Anterior cingulate cortex (tissue), 58 donors: ENCODE measurements around the gene MYRFL.
"Not testable (repeated sequence)": the region's sequence is repeated elsewhere in the genome, so short reads cannot be mapped to it uniquely, and the experiment has no call there.

ENCODE experiments used
- DNase-seq, 58 donors: peaks; one replicate each; lab custom pipeline; 2025; lab: John Stamatoyannopoulos, UW

The MYRFL gene

GRCh38 chr12:69840727-69841126 lies 15.7 kb downstream of the MYRFL start:
- no peak for DNase-seq

GRCh38 chr12:69843608-69844007 lies 18.6 kb downstream of the MYRFL start:
- DNase-seq, result peak in 4 of 58 donors; percentile 5 to 22 (median 6)

- no peak for DNase-seq
Measured at GRCh38 chr12:69844416-69844815, 19.4 kb downstream of the MYRFL start.

- no peak for DNase-seq
Measured at GRCh38 chr12:69844836-69845235, 19.8 kb downstream of the MYRFL start.

GRCh38 chr12:69846976-69847375 lies 21.9 kb downstream of the MYRFL start:
- DNase-seq, result peak in 6 of 58 donors; percentile 4 to 43 (median 13)

GRCh38 chr12:69851976-69852375 lies 26.9 kb downstream of the MYRFL start:
- DNase-seq, result no peak

GRCh38 chr12:69853176-69853961 lies 28.3 kb downstream of the MYRFL start:
- DNase-seq, result not testable (repeated sequence)

- no peak for DNase-seq
Measured at GRCh38 chr12:69866698-69867097, 41.7 kb downstream of the MYRFL start.

- no peak for DNase-seq
Measured at GRCh38 chr12:69868695-69869094, 43.7 kb downstream of the MYRFL start.

GRCh38 chr12:69872804-69873203 lies 47.8 kb downstream of the MYRFL start:
- no peak for DNase-seq

GRCh38 chr12:69873429-69873828 lies 48.4 kb downstream of the MYRFL start:
- no peak for DNase-seq

GRCh38 chr12:69874606-69875005 lies 49.6 kb downstream of the MYRFL start:
- no peak for DNase-seq

- no peak for DNase-seq
Measured at GRCh38 chr12:69875416-69875935, 50.4 kb downstream of the MYRFL start.

GRCh38 chr12:69879007-69879960 lies 54.3 kb downstream of the MYRFL start:
- DNase-seq, result peak in 53 of 58 donors; percentile 14 to 82 (median 53)

- no peak for DNase-seq
Measured at GRCh38 chr12:69880571-69880970, 55.5 kb downstream of the MYRFL start.

- peak in 9 of 58 donors; percentile 3 to 39 (median 21) for DNase-seq
Measured at GRCh38 chr12:69881771-69882170, 56.7 kb downstream of the MYRFL start.

- no peak for DNase-seq
Measured at GRCh38 chr12:69884386-69884785, 59.4 kb downstream of the MYRFL start.

- DNase-seq, result no peak
Measured at GRCh38 chr12:69885658-69886057, 60.6 kb downstream of the MYRFL start.

- peak in 1 of 58 donors; percentile 5 for DNase-seq
Measured at GRCh38 chr12:69886109-69886508, 61.1 kb downstream of the MYRFL start.

- DNase-seq, result no peak
Measured at GRCh38 chr12:69886715-69887114, 61.7 kb downstream of the MYRFL start.

- no peak for DNase-seq
Measured at GRCh38 chr12:69888901-69889300, 63.9 kb downstream of the MYRFL start.
